Jurkat, Clone E6-1 (cell line): Measurements from ENCODE around the gene ST6GAL1.
"Not testable (repeated sequence)": the region's sequence is repeated elsewhere in the genome, so short reads cannot be mapped to it uniquely, and the experiment has no call there.

ENCODE experiments used
- DNase-seq: peaks from one replicate; pipeline ENCODE4 v3.0.0-alpha.2; 2011; ENCODE audit warnings: low read depth, low spot score
- H3K4me3 ChIP-seq: 2 replicates; pipeline ENCODE4 v1.5.1; 2011; ENCODE audit warnings: mild to moderate bottlenecking, low read length, control low read depth, moderate library complexity

The ST6GAL1 gene

DNA sequence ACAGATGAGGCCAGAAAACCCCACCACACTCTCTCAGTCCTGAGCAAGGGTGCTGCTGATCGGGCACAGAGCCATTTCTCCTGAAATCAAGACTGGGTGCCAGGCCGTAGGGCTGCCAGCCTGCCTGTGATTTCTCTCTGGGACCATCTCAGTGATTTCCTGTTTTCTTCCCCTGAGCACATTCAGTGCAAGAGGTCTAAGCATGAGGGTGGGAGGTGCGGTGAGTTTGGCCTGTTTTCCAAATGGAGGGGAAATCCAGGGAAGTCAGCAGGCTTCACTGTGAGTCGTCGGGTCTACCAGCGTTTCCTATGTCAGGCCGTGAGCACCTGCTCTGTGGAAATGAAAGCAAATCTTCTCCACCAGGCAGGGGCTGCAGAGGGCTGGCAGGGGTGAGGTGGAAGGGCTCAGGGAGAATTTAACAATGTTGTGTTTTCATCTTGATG is 82.3 kb downstream of the ST6GAL1 start:
- H3K4me3 ChIP-seq = no peak overlapping the region
- no peak for DNase-seq

DNA sequence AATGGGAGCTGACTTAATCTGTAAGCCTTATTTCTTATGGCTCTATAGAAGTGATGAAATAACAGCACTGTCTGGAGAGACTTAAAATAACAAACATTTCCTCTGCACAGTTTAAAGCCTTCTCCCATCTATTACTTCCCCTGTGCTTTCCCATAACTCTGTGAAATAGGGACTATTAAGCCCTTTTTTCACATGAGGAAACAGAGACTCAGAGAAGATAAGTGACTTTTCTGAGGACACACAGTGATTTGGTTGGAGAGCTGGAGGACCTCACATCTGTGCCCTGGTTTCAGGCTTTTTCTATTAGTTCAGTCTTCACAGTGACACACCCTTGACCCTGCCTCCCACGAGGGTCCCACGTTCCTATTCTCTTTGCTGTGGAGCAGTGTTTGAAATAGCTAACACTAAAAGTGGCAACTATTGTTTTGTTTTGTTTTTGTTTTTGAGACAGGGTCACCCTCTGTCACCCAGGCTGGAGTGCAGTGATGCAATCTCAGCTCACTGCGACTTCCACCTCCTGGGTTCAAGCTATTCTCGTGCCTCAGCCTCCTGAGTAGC is 82.9 kb downstream of the ST6GAL1 start:
- no peak for DNase-seq
- H3K4me3 ChIP-seq = no peak overlapping the region

DNA sequence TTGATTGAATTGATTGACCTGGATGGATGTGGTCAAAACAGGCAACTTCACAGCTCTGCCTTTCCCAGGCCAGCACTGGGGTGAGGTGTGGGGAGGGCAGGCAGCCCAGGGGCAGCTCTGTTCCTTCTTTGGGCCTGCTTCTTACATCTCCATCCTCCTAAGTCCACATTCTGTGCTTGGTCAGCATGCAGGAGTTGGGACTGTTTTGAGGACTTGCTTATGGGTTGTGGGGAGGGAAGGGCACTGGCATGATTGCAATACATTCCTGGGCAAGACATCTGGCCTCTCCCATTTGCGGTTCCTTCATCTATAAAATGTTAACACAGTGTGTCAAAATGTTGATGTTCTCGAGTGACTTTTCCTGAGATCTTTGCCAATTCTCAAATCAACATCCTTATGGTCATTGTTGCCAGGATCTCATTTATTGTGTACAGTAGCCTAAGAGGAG is 84.1 kb downstream of the ST6GAL1 start:
- DNase-seq = no peak
- no peak overlapping the region for H3K4me3 ChIP-seq

DNA sequence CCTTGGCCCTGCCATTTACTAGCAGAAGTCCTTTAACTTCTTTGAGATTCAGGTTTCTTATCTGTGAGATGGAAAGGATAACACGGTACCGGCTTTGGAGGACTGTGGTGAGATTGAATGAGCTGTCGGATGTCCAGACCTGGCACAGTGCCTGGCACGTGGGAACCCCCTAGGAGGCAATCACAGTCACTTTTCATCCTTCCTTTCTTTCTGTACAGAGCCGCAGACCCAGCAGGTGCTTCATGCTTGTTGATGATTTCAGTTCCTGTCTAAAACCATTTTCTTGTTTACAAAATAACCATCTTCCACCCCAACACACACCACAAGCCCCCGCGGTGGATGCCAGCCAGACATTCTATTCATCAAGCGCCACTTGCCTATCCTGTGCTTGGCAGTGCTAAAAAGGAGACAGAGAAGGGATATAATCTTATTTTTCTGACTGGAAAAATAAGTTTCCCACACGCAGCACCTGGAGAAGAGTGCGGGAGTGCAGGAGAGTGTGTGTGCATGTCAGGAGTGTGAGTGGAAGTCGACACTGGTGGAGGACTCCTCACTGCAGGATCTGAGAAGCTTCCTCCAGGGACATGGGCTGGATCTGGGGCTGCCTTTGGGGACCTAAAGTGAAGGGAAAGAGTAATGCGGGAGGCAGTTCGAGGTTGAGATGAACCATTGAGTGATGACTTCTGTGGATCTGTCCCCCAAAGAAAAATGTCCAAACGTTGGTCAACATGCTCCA is 85.7 kb downstream of the ST6GAL1 start:
- no peak for DNase-seq
- no peak overlapping the region for H3K4me3 ChIP-seq

DNA sequence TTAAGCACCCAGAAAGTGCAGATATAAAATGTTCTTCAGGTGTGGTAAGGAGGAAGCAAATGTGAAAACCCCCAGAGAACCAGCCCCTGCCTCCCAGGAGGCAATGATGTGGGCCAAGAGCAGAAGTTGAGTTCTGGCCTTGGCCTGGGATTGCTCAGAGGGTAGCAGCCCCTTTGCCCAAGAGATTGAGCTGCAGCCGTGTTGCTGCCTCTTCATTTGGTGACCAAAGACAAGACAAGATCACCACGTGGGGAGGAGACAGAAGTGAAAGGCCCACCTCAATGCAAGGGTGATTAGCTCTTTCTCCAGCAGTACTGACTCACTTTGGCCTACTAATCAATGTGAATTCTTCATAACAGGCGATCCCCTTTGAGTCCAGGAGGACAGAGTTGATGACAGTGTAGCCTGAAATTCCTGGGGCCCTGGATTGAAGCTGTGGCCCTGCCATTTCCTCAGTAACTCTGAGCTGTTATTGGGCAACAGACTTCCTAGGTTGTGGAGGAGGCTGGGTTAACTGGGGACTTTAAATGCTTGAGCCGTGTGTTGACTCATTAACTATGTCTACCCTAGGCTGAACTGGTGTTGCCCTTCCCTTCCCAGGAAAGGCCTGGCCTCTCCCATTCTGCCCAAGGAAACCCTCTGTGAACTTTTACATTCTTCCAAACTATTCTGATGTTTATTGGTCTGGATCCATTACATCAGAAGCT is 86.5 kb downstream of the ST6GAL1 start:
- no peak for DNase-seq
- H3K4me3 ChIP-seq = no peak overlapping the region

DNA sequence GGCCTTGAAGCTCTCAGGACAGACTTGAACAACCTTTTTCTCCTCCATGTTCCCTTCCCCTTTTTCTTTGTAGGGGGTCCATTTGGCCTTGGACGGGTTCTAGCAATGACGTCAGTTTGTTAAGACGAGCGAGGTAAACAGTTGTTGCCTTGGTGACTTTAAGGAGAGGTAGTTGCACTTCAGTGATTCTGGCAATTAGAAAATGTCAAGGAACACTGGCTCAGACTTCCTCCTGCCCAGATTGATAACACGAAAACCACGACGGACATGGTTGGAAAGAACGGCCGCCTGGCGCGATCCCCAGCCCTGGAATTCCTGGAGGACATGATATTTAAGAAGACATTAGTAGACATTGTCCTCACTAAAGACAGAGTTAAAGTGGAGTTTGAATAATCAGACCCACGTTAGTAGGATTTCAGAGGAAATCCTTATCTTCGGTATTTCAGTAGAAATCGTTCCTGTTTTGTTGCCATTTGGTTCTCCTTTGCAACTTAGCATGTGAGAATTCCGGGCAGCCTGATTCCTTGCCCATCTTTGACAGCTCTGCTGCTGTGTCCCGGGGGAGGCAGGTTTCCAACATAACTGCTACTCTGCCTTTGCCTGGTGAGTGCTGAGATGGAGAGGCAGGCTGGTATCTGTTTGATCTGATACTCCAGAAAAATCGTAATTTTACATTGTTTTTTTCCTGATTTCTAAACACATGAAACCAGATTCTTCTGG is 87.3 kb downstream of the ST6GAL1 start:
- no peak overlapping the region for H3K4me3 ChIP-seq
- DNase-seq = no peak

DNA sequence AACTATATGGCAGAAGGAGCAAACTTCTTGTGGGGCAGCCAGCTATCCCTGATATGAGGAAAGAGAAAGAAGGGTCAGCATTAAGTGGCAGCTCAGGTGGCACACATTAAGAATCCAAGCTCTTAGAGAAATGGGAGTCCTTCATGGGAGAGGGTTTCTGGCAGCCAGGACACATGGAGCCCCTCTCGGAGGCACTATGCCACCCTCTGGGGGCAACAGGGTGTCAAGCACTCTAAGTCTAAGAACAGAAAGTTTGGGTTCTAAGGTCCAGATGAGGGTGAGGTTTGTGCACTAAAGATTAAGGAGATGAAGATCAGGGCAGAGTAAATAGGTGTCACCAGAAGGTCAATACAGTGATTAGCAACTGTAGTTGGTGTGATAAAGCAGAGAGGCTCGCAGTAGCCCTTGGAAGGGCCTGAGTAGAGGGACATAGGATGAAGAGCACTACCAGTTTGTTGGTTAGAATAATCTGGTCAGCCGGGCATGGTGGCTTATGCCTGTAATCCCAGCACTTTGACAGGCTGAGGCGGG is 89.3 kb downstream of the ST6GAL1 start:
- no peak for DNase-seq
- H3K4me3 ChIP-seq = no peak overlapping the region

DNA sequence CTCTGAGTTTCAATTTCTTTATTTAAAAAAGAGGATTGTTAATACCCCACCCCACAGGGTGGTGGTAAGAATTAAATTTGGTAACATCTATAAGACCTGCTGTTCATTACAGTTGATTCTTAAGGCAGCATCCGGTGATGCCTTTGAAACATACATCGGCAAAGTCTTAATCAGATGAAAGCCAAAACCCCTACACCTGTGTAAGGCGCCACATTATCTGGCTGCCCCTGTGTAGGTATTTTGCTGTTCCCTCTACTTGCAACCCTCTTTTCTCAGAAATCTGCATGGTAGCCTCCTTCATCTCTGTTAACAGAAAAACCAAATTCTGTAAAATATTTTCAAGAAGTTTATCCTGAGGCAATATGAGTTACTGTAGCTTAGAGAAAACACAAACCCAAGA is 90.0 kb downstream of the ST6GAL1 start:
- no peak overlapping the region for H3K4me3 ChIP-seq
- DNase-seq = peak; percentile 78

DNA sequence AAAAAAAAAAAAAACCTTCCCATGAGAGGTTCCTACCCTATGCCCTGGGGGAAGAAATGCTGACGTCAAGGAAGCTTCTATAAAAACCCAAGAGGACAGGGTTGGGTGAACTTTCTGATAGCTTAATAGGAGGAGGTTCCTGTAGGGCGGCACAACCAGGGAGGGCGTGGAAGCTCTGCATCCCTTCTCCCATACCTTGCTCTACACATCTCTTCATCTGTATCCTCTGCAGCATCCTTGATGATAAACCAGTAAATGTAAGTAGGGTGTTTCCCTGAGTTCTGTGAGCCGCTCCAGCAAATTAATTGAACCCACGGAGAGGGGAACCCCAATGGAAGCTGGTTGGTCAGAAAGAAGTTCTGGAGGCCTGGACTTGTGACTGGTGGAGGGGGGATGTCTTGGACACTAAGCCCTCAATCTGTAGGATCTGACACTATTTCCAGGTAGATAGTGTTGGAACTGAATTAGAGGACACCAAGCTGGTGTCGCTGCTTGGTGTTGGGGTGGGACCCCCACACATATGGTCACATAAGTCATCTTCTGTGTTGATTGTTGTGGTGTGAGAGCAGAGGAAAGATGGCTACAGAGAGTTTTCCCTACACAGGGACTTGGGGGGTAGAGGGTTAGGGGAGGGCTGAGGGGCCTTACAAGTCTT is 91.5 kb downstream of the ST6GAL1 start:
- DNase-seq = no peak
- H3K4me3 ChIP-seq = no peak overlapping the region

DNA sequence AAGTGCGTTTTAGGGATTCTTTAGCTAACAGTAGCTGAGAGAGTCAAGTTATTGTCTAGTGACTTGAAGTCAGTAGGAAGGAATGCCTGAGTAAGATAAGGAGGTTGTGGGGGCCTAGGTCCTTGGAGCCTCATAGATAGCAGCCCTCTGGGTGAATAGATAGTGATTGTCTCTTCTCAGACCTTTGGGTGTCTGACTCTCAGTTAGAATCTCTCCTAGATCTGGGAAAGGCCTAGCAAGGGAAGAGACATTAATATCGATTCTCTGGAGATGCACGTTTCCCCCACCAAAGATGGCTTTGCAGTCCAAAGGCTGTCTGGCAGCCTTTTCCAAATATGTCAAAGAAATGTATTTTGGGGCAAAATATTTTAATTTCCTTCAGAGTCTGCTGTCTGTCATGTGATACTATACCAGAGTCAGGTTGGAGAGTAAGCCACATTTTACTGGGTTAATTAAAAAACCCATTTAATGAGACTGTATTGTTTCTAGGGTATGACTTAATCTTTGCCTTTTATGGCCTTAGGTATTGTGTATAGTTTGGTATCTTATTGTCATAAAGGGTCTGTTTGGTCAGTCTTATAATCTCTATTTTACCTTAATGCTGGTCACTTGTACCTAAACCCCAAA is 92.2 kb downstream of the ST6GAL1 start:
- no peak overlapping the region for H3K4me3 ChIP-seq
- DNase-seq = no peak

DNA sequence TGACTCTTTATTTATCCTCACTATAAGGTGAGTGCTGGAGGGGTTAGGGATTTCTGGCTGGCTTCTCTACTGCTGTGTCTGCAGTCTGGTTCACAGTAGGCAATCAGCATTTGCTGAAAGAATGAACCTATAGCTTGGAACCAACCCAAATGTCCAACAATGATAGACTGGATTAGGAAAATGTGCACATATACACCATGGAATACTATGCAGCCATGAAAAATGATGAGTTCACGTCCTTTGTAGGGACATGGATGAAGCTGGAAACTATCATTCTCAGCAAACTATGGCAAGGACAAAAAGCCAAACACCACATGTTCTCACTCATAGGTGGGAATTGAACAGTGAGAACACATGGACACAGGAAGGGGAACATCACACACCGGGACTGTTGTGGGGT is 93.0 kb downstream of the ST6GAL1 start:
- H3K4me3 ChIP-seq, DNase-seq: not testable (repeated sequence)

DNA sequence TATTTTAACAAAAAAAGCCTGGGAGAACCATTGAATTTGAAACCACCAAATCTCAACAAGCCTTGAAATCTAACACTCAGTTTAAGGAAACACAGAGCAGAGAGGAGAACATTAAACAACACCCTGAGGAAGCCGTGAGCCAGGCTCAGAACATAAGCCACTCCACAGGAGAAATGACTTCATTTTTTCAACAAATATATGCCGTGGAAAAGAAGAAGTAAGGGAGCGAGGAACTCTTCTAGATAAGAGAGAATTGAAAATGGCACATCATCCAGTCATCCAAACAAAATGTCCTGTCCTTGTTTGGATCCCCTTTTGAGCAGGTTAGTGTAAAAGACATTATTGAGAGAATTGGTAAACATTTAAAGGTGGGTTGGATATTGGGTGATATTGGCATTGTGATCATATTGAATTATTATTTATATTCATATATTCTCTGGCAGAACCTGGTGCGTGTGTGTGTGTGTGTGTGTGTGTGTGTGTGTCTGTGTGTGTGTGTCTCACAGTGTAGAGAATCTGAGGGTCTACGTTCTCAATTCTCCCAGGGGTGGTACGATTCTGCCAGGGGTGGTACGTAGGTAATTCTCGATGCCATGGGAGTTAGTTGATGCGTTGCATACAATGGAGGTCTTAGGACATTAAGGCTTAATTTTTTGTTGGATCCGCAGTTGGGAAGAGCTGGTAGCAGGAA is 94.4 kb downstream of the ST6GAL1 start:
- H3K4me3 ChIP-seq = no peak overlapping the region
- no peak for DNase-seq

DNA sequence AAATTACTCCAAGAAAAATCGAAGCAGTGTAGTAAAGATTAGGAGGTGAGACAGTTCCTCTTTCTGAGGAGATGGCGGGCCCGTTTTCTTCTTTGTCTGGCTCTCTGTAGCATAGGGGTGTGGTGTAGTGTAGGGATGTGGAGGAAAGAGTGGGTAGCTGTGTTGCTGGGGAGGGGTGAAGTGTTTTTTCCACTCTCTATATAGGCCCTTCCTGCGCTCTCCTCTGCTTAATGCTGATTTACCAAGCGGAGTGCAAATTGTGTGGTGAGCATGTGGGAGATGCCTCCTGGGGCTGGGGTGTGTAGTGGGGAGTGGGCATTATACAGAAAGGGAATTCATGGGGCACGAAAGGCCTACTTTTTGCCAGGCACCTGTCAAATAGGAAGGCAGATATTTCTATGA is 94.9 kb downstream of the ST6GAL1 start:
- H3K4me3 ChIP-seq = no peak overlapping the region
- no peak for DNase-seq

DNA sequence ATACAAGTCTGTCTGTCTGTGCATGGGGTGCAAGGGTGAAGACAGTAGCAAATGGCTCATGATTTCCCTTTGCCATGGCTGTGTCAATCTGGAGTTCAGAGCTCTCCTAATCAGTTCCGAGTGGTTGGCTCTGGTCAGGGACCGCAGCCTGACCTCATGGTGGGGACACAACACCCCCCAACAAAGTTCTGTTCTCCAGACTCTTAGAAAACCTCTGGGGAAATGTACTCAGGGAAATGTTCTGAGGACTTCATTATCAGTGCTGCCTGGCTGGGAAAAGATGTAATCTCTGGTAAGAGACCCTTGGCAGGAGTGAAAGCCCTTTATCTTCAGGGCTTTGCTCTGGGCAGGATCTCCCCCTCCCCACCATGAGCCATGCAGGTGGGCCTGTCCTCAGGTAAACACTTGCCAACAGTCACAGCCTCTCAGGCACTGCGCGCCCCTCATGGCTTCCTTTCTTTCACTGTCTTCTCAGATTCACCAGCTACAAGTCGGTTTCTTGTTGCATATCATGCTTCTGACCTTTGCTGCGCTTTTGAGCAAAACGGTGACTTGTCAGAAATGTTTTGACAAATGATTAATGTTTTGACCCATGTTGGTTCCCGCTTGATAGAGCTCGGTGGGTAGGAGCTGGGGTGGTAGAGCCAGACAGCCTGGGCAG is 95.5 kb downstream of the ST6GAL1 start:
- no peak overlapping the region for H3K4me3 ChIP-seq
- no peak for DNase-seq

DNA sequence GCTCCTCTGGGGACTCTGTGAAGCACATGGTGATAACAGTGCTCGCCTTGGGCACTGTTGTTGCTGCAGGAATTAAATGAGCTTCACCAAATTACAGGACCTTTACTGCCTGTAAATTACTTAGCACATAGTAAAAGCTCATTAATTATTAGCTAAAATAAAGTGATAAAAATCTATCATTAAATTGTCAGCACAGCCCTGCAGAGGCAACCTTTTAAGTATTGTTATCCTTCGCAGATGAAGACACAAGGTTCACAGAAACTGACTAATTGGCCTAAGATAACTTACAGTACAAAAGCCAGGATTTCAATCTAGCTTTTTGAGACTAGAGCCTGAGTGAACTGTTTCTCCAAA is 96.0 kb downstream of the ST6GAL1 start:
- H3K4me3 ChIP-seq = no peak overlapping the region
- no peak for DNase-seq

DNA sequence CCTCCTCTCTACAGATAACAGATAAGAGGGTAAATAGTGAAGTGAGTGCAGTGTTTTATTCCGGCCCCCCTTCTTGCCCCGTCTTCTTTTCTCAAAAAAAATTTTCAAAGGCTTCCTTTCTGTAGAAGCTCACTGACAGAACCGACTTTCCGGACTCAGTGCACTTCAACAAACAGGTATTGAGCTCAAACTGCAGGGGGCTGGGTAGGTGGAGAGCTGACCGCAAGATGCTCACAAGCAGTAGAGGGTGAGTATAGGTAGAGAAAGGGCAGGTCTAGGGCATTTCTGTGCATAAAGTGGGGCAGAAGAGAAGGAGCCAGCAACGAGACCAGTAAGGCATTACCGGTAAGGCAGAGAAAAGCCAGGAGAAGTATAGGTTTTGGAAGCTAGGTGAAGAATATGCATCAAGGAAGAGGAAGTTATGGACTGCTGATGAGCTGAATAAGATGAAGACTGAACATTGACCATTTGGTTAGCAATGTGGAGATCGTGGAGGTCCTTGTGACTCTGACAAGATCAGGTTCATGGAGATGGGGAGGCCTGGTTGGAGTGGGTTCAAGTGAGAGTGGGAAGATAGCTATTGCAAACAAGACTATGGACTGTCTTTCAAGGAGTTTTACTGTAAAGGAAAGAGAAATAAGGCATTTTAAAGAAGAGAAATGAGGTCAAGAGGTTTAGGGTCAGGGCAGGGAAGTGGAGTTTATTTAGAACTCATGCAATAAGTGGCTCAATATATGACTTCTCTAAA is 97.4 kb downstream of the ST6GAL1 start:
- peak; percentile 68 for DNase-seq
- H3K4me3 ChIP-seq = no peak overlapping the region

DNA sequence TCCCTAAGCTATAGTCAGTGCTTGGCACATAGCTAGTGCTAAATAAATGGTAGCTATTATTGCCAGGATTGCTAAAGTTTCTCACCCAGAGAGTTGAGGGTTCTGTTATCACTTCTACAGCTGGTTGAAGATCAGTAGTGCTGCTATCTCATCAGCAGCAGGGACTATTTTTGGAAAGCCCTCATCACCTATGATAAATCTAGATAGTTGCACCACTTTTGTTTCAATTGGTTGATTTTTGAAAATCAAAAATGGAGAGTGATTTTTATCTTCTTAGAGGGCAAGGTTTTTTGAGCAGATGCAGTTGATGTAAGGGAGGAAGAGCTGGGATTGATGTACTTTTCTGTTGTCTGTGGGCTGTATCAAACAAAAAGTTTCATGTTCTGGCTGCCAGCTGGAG is 101.6 kb downstream of the ST6GAL1 start:
- DNase-seq = peak; percentile 78
- no peak overlapping the region for H3K4me3 ChIP-seq
